Nephron (organoid): ENCODE results near the gene DGCR6L.

Experiments
- H3K27ac Mint-ChIP-seq, 3 experiments: 2 replicates each; pipeline ENCODE4 v1.8.0; 2020; ENCODE audit warnings: mixed read lengths in 3 of 3, mild to moderate bottlenecking in 2 of 3, moderate library complexity in 1 of 3
- H3K27me3 Mint-ChIP-seq: 2 replicates; pipeline ENCODE4 v1.8.0; 2021; ENCODE audit warnings: low read depth, mild to moderate bottlenecking, moderate library complexity, mixed read lengths
- H3K36me3 Mint-ChIP-seq: 2 replicates; pipeline ENCODE4 v1.8.0; 2020; ENCODE audit warnings: low read depth, mixed read lengths
- H3K4me1 Mint-ChIP-seq: 2 replicates; pipeline ENCODE4 v1.8.0; 2020; ENCODE audit warnings: mixed read lengths
- H3K4me3 Mint-ChIP-seq, 3 experiments: 2 replicates each; pipeline ENCODE4 v1.8.0; 2020; ENCODE audit warnings: mild to moderate bottlenecking in 3 of 3, mixed read lengths in 3 of 3, moderate library complexity in 2 of 3
- H3K9me3 Mint-ChIP-seq: 2 replicates; pipeline ENCODE4 v1.8.0; 2020; ENCODE audit warnings: mixed read lengths
- TF ChIP-seq, protein P1 (sequence below), 3 experiments: fragments of 200-600 bp; sonication (generic); IDR thresholded peaks; one replicate each; pipeline ENCODE4 v1.5.0; 2021; ENCODE audit warnings: antibody characterized with exemption in 3 of 3; ENCODE audit not compliant: unreplicated experiment in 3 of 3

The DGCR6L gene

DNA sequence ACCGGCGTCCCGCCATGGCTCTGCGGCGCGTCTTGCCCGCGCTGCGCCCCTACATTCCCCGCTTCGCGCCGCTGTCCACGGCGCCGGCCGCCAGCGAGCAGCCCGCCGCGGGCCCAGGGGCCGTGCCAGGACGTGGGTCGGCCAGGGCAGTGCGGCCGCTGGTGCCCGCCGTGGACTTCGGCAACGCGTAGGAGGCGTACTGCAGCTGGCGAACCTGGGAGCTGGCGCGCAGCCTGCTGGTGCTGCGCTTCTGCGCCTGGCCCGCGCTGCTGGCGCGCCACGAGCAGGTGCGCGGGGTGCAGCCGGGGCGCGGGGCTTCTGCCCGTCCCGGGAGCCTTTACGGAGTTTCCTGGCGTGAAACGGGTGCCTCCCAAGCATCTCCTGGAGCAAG lies 20.1 kb downstream of the DGCR6L start:
- H3K9me3 Mint-ChIP-seq = no peaks in the 10 kb centered on the region
- TF ChIP-seq, protein P1, sequence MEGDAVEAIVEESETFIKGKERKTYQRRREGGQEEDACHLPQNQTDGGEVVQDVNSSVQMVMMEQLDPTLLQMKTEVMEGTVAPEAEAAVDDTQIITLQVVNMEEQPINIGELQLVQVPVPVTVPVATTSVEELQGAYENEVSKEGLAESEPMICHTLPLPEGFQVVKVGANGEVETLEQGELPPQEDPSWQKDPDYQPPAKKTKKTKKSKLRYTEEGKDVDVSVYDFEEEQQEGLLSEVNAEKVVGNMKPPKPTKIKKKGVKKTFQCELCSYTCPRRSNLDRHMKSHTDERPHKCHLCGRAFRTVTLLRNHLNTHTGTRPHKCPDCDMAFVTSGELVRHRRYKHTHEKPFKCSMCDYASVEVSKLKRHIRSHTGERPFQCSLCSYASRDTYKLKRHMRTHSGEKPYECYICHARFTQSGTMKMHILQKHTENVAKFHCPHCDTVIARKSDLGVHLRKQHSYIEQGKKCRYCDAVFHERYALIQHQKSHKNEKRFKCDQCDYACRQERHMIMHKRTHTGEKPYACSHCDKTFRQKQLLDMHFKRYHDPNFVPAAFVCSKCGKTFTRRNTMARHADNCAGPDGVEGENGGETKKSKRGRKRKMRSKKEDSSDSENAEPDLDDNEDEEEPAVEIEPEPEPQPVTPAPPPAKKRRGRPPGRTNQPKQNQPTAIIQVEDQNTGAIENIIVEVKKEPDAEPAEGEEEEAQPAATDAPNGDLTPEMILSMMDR (IDR thresholded peaks at IDR 0.05; ENCODE audit: unreplicated experiment in 3 of 3) = no peak
- H3K27ac Mint-ChIP-seq = no peak overlapping the region
- H3K4me3 Mint-ChIP-seq = peak overlapping the region; percentile 72 to 75 (median 75)
- no peaks in the 10 kb centered on the region for H3K4me1 Mint-ChIP-seq
- no peaks in the 10 kb centered on the region for H3K36me3 Mint-ChIP-seq
- H3K27me3 Mint-ChIP-seq = peaks cover 57% of the 10 kb centered on the region

DNA sequence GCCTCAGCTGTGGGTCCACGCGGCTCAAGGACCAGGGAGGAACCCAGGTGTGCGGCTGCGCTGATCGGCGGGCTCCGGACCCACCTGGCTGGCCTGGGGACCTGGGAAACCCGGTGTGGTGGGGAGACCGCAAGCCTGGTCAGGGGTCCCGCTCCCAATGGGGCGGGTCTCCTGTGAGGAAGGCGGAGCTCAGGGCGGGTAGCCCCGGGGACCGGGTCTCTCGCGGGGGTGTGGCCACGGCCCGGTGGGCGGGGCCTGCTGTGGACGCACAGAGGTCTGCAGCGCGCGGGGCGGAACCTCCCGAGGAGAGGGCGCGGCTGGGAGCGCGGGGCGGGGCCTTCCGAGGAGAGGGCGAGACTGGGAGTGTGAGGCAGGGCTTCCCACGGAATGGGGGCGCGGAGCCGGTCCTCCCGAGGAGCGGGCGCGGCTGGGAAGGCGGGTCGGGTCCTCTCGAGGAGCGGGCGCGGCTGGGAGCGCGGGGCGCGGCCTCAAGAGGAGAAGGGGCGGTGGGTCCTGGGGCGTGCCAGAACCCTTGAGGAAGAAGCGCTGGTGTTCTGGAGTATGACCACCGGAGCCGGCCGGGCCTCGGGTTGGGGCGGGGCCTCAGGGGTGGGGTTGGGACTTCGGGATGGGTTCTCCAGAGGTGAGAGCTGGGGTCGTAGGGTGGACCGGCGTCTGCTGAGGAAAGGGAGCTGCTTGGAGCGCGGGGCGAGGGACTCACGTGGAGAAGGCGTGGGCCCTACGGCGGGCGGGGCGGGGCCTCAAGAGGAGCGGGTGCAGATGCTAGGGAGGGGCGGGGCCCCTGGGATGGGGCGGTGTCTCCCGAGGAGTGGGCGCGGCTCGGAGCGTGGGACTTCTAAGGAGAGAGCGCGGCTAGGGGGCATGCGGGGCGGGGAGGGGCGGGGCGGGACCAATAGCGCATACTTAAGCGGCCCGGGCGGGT lies 20.8 kb downstream of the DGCR6L start:
- Mint-ChIP-seq H3K27me3 (peaks cover 64% of the 10 kb centered on the region), H3K36me3 (no peaks in the 10 kb centered on the region), H3K4me1 (no peaks in the 10 kb centered on the region), H3K4me3 (peak overlapping the region; percentile 75 to 79 (median 79)), H3K9me3 (no peaks in the 10 kb centered on the region), H3K27ac (no peak overlapping the region)
- TF ChIP-seq, protein P1 (IDR thresholded peaks at IDR 0.05; ENCODE audit: unreplicated experiment in 3 of 3) = no peak

DNA sequence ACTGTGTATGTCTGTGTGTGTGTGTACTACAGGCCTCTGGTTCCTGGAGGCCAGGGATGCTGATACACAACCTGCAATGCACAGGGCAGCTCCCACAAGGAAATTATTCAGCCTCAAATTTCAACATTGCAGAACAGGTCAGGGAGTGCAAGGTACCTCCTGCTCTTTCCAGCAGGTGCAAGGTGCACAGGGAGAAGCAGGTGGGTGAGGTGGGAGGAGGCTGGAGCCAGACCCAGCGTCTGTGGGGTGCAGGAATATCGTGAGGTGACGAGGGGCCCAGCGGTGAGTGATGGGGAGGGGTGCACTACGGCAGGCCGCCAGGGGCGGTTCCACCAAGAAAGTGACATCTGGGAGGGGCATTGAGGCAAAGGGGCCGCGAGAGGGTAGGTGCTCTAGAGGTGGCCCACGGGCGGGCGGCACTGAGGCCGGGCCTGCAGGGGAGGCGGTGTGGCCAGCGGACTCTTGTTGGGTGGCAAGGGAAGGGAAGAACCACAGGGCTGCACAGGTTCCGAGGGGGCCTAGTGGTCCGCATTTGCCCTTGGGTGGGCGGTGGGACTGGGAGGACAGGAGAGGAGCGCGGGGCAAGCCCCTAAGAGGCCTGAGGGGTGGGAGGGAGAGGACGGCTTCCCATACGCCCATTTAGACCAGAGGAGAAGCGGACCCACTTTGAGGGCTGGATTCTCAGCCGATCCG lies 21.6 kb downstream of the DGCR6L start:
- H3K27ac Mint-ChIP-seq = no peak overlapping the region
- H3K4me1 Mint-ChIP-seq = no peaks in the 10 kb centered on the region
- H3K27me3 Mint-ChIP-seq = peaks cover 68% of the 10 kb centered on the region
- peak overlapping the region; percentile 75 to 79 (median 76) for H3K4me3 Mint-ChIP-seq
- H3K9me3 Mint-ChIP-seq = no peaks in the 10 kb centered on the region
- H3K36me3 Mint-ChIP-seq = no peaks in the 10 kb centered on the region
- TF ChIP-seq, protein P1 (IDR thresholded peaks at IDR 0.05; ENCODE audit: unreplicated experiment in 3 of 3) = no peak

DNA sequence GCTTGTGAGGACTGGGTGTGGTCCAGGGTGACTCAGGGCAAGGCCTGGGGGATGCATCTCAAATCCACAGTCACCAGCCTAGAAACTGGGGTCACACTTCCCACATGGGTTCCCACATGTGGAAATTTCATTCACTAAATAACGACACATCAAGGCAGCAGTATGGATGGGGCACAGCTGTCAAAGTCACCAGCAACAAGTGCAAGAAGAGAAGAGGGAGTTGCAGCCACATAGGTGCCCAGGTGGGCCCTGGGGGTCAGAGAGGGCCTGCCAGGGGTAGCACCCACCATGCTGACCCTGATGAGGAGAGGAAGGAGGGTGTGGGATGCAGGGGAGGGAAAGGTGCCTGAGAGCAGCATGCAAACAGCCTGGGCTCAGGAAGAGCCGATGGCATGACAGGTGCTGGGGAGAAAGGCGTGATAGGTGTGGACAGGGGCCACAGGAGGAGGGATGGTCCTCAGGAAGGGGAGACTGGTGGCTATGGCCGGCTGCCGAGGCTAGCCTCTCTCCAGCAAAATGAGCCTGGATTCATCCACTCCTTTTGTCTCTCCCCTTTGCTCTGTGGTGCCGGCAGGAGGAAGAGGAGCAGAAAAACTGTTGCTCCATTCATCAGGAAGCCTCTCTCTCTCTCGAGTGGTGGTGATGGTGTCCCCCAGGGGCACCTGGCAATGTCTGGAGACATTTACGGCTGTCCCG lies 22.3 kb downstream of the DGCR6L start:
- TF ChIP-seq, protein P1 (IDR thresholded peaks at IDR 0.05; ENCODE audit: unreplicated experiment in 3 of 3) = no peak
- Mint-ChIP-seq H3K4me1 (no peaks in the 10 kb centered on the region), H3K9me3 (no peaks in the 10 kb centered on the region), H3K27ac (no peak overlapping the region), H3K36me3 (no peaks in the 10 kb centered on the region), H3K4me3 (peak overlapping the region; percentile 75 to 79 (median 76)), H3K27me3 (peaks cover 69% of the 10 kb centered on the region)

DNA sequence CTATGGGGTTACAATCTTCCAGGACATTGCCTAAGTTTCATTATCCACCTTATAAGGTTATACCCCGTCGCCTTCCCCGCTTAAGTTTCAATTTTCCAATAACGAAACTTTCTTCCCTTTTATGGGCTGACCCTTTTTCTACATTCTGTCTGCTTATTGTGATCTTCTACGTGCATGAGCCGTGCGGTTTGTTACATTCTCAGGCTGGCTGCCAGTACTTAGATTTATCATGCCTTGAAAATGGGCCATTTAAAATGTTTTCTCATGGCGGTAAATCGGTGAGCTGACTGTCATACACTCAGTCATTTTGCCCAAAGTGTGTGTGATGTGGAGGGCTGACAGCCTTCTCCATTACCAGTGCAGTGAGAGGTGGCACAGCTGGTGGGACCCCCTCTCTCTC lies 23.3 kb downstream of the DGCR6L start:
- Mint-ChIP-seq H3K4me3 (peak overlapping the region in 1 of 3 experiments; percentile 20), H3K27ac (no peak overlapping the region), H3K27me3 (peaks cover 70% of the 10 kb centered on the region), H3K4me1 (no peaks in the 10 kb centered on the region), H3K9me3 (no peaks in the 10 kb centered on the region), H3K36me3 (no peaks in the 10 kb centered on the region)
- TF ChIP-seq, protein P1 (IDR thresholded peaks at IDR 0.05; ENCODE audit: unreplicated experiment in 3 of 3) = no peak
